Mesenchymal stem cell (in vitro differentiated cells and primary cell): Measurements from ENCODE around the gene ACACB.

Experiments
- DNase-seq: peaks from one replicate; pipeline ENCODE4 v3.0.0-alpha.2; 2013
- H2AFZ ChIP-seq: one replicate; pipeline ENCODE4 v1.6.1; 2013; ENCODE audit warnings: low read depth, mild to moderate bottlenecking, control low read depth, inconsistent platforms, low read length, moderate library complexity
- H2AK5ac ChIP-seq: 2 replicates; pipeline ENCODE4 v1.6.1; 2013; ENCODE audit warnings: low read length, moderate library complexity, mild to moderate bottlenecking, inconsistent platforms; ENCODE audit not compliant: severe bottlenecking
- H2BK120ac ChIP-seq: one replicate; pipeline ENCODE4 v1.6.1; 2013; ENCODE audit warnings: low read depth, mild to moderate bottlenecking, inconsistent platforms, low read length, moderate library complexity
- H2BK12ac ChIP-seq, 2 experiments: one replicate each; pipeline ENCODE4 v1.6.1; 2013; ENCODE audit warnings: inconsistent platforms in 2 of 2, low read length in 2 of 2, mild to moderate bottlenecking in 2 of 2, moderate library complexity in 2 of 2, control low read depth in 1 of 2
- H2BK15ac ChIP-seq: one replicate; pipeline ENCODE4 v1.6.1; 2013; ENCODE audit warnings: mild to moderate bottlenecking, low read depth, inconsistent platforms; ENCODE audit not compliant: poor library complexity, severe bottlenecking
- H2BK5ac ChIP-seq: 2 replicates; pipeline ENCODE4 v1.6.1; 2013; ENCODE audit warnings: low read depth, mild to moderate bottlenecking, low read length, control low read depth, inconsistent platforms; ENCODE audit not compliant: poor library complexity, severe bottlenecking
- H3K14ac ChIP-seq, 2 experiments: one replicate each; pipeline ENCODE4 v1.6.1; 2013; ENCODE audit warnings: inconsistent platforms in 2 of 2, low read length in 2 of 2, control low read depth in 1 of 2, mild to moderate bottlenecking in 1 of 2, moderate library complexity in 1 of 2
- H3K18ac ChIP-seq, 2 experiments: one replicate each; pipeline ENCODE4 v1.6.1; 2013; ENCODE audit warnings: inconsistent platforms in 2 of 2, low read length in 2 of 2, control low read depth in 1 of 2, low read depth in 1 of 2, mild to moderate bottlenecking in 1 of 2
- H3K23ac ChIP-seq, 2 experiments: one replicate each; pipeline ENCODE4 v1.6.1; 2013; ENCODE audit warnings: inconsistent platforms in 2 of 2, low read length in 2 of 2, mild to moderate bottlenecking in 2 of 2, moderate library complexity in 2 of 2, control low read depth in 1 of 2
- H3K27ac ChIP-seq: 2 replicates; pipeline ENCODE4 v1.5.1; 2013; ENCODE audit warnings: mild to moderate bottlenecking, moderate library complexity, low read length, control low read depth, inconsistent platforms; ENCODE audit not compliant: poor library complexity, severe bottlenecking
- H3K27me3 ChIP-seq, 2 experiments: 2 replicates each; pipeline versions ENCODE4 v1.6.1 to v1.7.0; 2013; ENCODE audit warnings: low read length in 2 of 2, mild to moderate bottlenecking in 2 of 2, moderate library complexity in 2 of 2, control low read depth in 1 of 2, inconsistent platforms in 1 of 2; ENCODE audit not compliant: control insufficient read depth in 1 of 2, insufficient read depth in 1 of 2
- H3K36me3 ChIP-seq, 2 experiments: 2 replicates each; pipeline versions ENCODE4 v1.6.1 to v1.7.0; 2013; ENCODE audit warnings: low read length in 2 of 2, control low read depth in 1 of 2, inconsistent platforms in 1 of 2, low read depth in 1 of 2, mild to moderate bottlenecking in 1 of 2; ENCODE audit not compliant: insufficient read depth in 2 of 2, control insufficient read depth in 1 of 2
- H3K4ac ChIP-seq, 2 experiments: one replicate each; pipeline ENCODE4 v1.6.1; 2013; ENCODE audit warnings: inconsistent platforms in 2 of 2, low read length in 2 of 2, mild to moderate bottlenecking in 2 of 2, moderate library complexity in 2 of 2, control low read depth in 1 of 2, low read depth in 1 of 2
- H3K4me1 ChIP-seq: 2 replicates; pipeline ENCODE4 v1.6.1; 2013; ENCODE audit warnings: low read depth, low read length, control low read depth; ENCODE audit not compliant: control insufficient read depth, insufficient read depth
- H3K4me2 ChIP-seq: 2 replicates; pipeline ENCODE4 v1.6.1; 2013; ENCODE audit warnings: low read length, mild to moderate bottlenecking, inconsistent platforms; ENCODE audit not compliant: poor library complexity, severe bottlenecking
- H3K4me3 ChIP-seq, 2 experiments: 2 replicates each; pipeline versions ENCODE4 v1.5.1 to v1.7.0; 2013; ENCODE audit warnings: low read length in 2 of 2, mild to moderate bottlenecking in 2 of 2, control low read depth in 1 of 2, low read depth in 1 of 2; ENCODE audit not compliant: insufficient read depth in 1 of 2
- H3K79me1 ChIP-seq: replicated peaks from 2 replicates; pipeline ENCODE4 v1.6.1; 2013; ENCODE audit warnings: mild to moderate bottlenecking, control low read depth, low read length, inconsistent platforms; ENCODE audit not compliant: poor library complexity, severe bottlenecking
- H3K9ac ChIP-seq: 2 replicates; pipeline ENCODE4 v1.7.0; 2013; ENCODE audit warnings: mild to moderate bottlenecking, low read length, moderate library complexity
- H3K9me3 ChIP-seq: 2 replicates; pipeline ENCODE4 v1.7.0; 2013; ENCODE audit warnings: mild to moderate bottlenecking, low read length; ENCODE audit not compliant: control insufficient read depth
- H4K8ac ChIP-seq: one replicate; pipeline ENCODE4 v1.6.1; 2013; ENCODE audit warnings: inconsistent platforms, mild to moderate bottlenecking, low read length, moderate library complexity
- H4K91ac ChIP-seq: one replicate; pipeline ENCODE4 v1.6.1; 2013; ENCODE audit warnings: mild to moderate bottlenecking, low read length, inconsistent platforms
- WGBS: methylation state at CpG from one replicate; pipeline ENCODE4 v1.1.7; 2013; ENCODE audit warnings: mixed read lengths; 5-methylcytosine and 5-hydroxymethylcytosine counted together

Gene ACACB

GRCh38 chr12:109166371-109166770 is 50.0 kb downstream of the ACACB start:
- no peak overlapping the region for H3K23ac ChIP-seq
- no peak overlapping the region for H4K91ac ChIP-seq
- WGBS, result 81% methylated on average over 9 of the region's 9 CpGs
- H3K4me3 ChIP-seq, result no peak overlapping the region
- H3K27ac ChIP-seq, result no peak overlapping the region
- no peak for DNase-seq
- no peak overlapping the region for H2BK120ac ChIP-seq
- no peak overlapping the region for H2BK5ac ChIP-seq
- H3K14ac ChIP-seq, result no peak overlapping the region
- no peak overlapping the region for H3K4me2 ChIP-seq
- H2AFZ ChIP-seq, result no peak overlapping the region
- no peaks in the 10 kb centered on the region for H3K27me3 ChIP-seq
- H2BK12ac ChIP-seq, result no peak overlapping the region
- H2AK5ac ChIP-seq, result no peak overlapping the region
- H2BK15ac ChIP-seq, result no peak overlapping the region
- H3K4me1 ChIP-seq, result no peaks in the 10 kb centered on the region
- peaks cover 1% of the 10 kb centered on the region for H3K79me1 ChIP-seq
- no peak overlapping the region for H3K18ac ChIP-seq
- no peak overlapping the region for H3K4ac ChIP-seq
- H3K9ac ChIP-seq, result no peak overlapping the region
- H3K9me3 ChIP-seq, result no peaks in the 10 kb centered on the region
- no peak overlapping the region for H4K8ac ChIP-seq
- H3K36me3 ChIP-seq, result peaks cover 0 to 20% of the 10 kb centered on the region in 2 experiments

- no peak overlapping the region for H2BK15ac ChIP-seq
- H2BK5ac ChIP-seq, result no peak overlapping the region
- no peak overlapping the region for H3K9ac ChIP-seq
- no peaks in the 10 kb centered on the region for H3K27me3 ChIP-seq
- no peak overlapping the region for H4K91ac ChIP-seq
- no peaks in the 10 kb centered on the region for H3K4me1 ChIP-seq
- H3K36me3 ChIP-seq, result peaks cover 0 to 34% of the 10 kb centered on the region in 2 experiments
- no peaks in the 10 kb centered on the region for H3K79me1 ChIP-seq
- H3K27ac ChIP-seq, result no peak overlapping the region
- H2AFZ ChIP-seq, result no peak overlapping the region
- H2BK12ac ChIP-seq, result no peak overlapping the region
- WGBS, result 93% methylated on average over 18 of the region's 18 CpGs
- H3K18ac ChIP-seq, result no peak overlapping the region
- no peaks in the 10 kb centered on the region for H3K9me3 ChIP-seq
- H4K8ac ChIP-seq, result no peak overlapping the region
- DNase-seq, result no peak
- H2BK120ac ChIP-seq, result no peak overlapping the region
- no peak overlapping the region for H3K23ac ChIP-seq
- no peak overlapping the region for H3K4me3 ChIP-seq
- no peak overlapping the region for H2AK5ac ChIP-seq
- no peak overlapping the region for H3K4ac ChIP-seq
- no peak overlapping the region for H3K14ac ChIP-seq
- no peak overlapping the region for H3K4me2 ChIP-seq
These were observed 51.4 kb downstream of the ACACB start for GRCh38 chr12:109167781-109168180.

GRCh38 chr12:109169262-109169661 is 52.9 kb downstream of the ACACB start:
- no peaks in the 10 kb centered on the region for H3K79me1 ChIP-seq
- no peaks in the 10 kb centered on the region for H3K4me1 ChIP-seq
- no peak overlapping the region for H3K27ac ChIP-seq
- H3K14ac ChIP-seq, result no peak overlapping the region
- WGBS, result 89% methylated on average over 3 of the region's 3 CpGs
- H3K9me3 ChIP-seq, result no peaks in the 10 kb centered on the region
- no peak overlapping the region for H3K23ac ChIP-seq
- H4K8ac ChIP-seq, result no peak overlapping the region
- H3K4ac ChIP-seq, result no peak overlapping the region
- no peak overlapping the region for H3K18ac ChIP-seq
- no peaks in the 10 kb centered on the region for H3K27me3 ChIP-seq
- H3K4me2 ChIP-seq, result no peak overlapping the region
- no peak overlapping the region for H2AFZ ChIP-seq
- H2BK12ac ChIP-seq, result no peak overlapping the region
- H4K91ac ChIP-seq, result no peak overlapping the region
- no peak overlapping the region for H2BK5ac ChIP-seq
- H3K36me3 ChIP-seq, result peaks cover 0 to 47% of the 10 kb centered on the region in 2 experiments
- no peak overlapping the region for H3K9ac ChIP-seq
- no peak overlapping the region for H2BK15ac ChIP-seq
- no peak overlapping the region for H2BK120ac ChIP-seq
- no peak overlapping the region for H3K4me3 ChIP-seq
- no peak for DNase-seq
- H2AK5ac ChIP-seq, result no peak overlapping the region

GRCh38 chr12:109169686-109170085 is 53.3 kb downstream of the ACACB start:
- Histone ChIP-seq H2AK5ac (no peak overlapping the region), H3K4me3 (no peak overlapping the region), H4K91ac (no peak overlapping the region), H2BK12ac (no peak overlapping the region), H3K4ac (no peak overlapping the region), H3K79me1 (no peaks in the 10 kb centered on the region), H2BK5ac (no peak overlapping the region), H3K4me1 (no peaks in the 10 kb centered on the region), H4K8ac (no peak overlapping the region), H2AFZ (no peak overlapping the region), H3K23ac (no peak overlapping the region), H2BK120ac (no peak overlapping the region), H3K27me3 (no peaks in the 10 kb centered on the region), H3K9ac (no peak overlapping the region), H3K9me3 (no peaks in the 10 kb centered on the region), H3K27ac (no peak overlapping the region), H3K4me2 (no peak overlapping the region), H2BK15ac (no peak overlapping the region), H3K18ac (no peak overlapping the region), H3K36me3 (peaks cover 0 to 47% of the 10 kb centered on the region in 2 experiments), H3K14ac (no peak overlapping the region)
- DNase-seq, result peak; percentile 21
- WGBS, result 63% methylated on average over 5 of the region's 6 CpGs
